A549 (cell line): ENCODE data around the gene ASCL2.

Experiments used
- CTCF ChIP-seq: fragments of >200 bp; sonication (Bioruptor Twin); formaldehyde crosslinking; IDR thresholded peaks from 3 replicates; pipeline ENCODE4 v1.5.1; 2016
- KDM1A ChIP-seq: fragments of 200-600 bp; sonication (generic); IDR thresholded peaks from 2 replicates; pipeline ENCODE4 v1.6.1; 2016; ENCODE audit warnings: low read depth, mild to moderate bottlenecking
- POLR2A ChIP-seq: IDR thresholded peaks from 2 replicates; pipeline ENCODE4 v1.6.1; 2012; ENCODE audit warnings: mild to moderate bottlenecking, low read length

- no peak for TF ChIP-seq POLR2A
- TF ChIP-seq CTCF, result no peak
- TF ChIP-seq KDM1A, result no peak
These were observed 11.6 kb downstream of the ASCL2 start for GRCh38 chr11:2258501-2259465.
